ENCODE data around the gene BTNL8.

DNA sequence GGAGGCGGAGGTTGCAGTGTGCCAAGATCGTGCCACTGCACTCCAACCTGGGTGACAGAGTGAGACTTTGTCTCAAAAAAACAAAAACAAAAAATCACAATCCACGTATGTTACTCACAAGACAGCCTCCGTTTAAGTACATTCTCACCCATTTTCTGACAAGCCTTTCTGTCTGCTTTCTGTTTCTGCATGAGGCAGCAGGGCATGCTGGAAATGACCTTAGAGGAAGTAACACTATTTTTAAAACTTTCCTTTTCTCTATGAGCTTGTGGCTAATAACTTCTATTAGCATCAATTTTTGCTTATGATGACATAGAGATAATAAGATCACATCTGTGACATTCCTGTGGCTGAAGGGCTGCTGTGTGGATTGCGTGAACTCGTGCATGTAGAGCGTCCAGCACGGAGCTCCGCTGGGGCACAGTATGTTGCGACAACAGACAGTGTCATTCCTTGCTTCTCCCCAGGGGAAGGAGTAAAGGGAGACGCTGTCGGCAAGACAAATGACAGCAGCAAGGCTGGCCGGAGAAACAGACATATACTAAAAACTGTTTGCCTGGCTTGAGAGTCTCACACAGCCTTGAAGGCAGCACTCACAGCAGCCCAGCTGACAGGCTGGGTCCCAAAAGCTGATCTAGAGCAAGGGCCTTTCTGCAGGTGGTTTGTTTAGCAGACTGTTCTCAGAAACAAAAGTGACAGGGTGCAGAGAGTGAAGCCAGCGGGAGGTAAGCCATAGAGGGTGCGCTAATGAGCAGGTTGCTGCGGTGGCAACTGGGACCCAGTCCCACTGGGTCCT lies 91.3 kb downstream of the BTNL8 start:
- TF ChIP-seq, protein P1, sequence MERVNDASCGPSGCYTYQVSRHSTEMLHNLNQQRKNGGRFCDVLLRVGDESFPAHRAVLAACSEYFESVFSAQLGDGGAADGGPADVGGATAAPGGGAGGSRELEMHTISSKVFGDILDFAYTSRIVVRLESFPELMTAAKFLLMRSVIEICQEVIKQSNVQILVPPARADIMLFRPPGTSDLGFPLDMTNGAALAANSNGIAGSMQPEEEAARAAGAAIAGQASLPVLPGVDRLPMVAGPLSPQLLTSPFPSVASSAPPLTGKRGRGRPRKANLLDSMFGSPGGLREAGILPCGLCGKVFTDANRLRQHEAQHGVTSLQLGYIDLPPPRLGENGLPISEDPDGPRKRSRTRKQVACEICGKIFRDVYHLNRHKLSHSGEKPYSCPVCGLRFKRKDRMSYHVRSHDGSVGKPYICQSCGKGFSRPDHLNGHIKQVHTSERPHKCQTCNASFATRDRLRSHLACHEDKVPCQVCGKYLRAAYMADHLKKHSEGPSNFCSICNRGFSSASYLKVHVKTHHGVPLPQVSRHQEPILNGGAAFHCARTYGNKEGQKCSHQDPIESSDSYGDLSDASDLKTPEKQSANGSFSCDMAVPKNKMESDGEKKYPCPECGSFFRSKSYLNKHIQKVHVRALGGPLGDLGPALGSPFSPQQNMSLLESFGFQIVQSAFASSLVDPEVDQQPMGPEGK (CRISPR knock-in tag; IDR thresholded peaks at IDR 0.05; ENCODE audit: borderline replicate concordance): no peak
- TF ChIP-seq ZFP30 (CRISPR knock-in tag; IDR thresholded peaks at IDR 0.05) (no peak), ZFP3 (CRISPR knock-in tag; IDR thresholded peaks at IDR 0.05) (no peak), RARB (CRISPR knock-in tag; IDR thresholded peaks at IDR 0.05) (no peak)

Data from SK-N-SH treated with all-trans-retinoic acid at 6 μM for 48 hours (cell line).